ENCODE measurements around the gene USP7. TPM values are rescaled to one million over a fixed set of nuclear protein-coding genes. Genes with fewer than 3 reads are reported as not detected.

The USP7 gene
- total RNA-seq, 2 donors from 2014 or later = 154 to 171 TPM

DNA sequence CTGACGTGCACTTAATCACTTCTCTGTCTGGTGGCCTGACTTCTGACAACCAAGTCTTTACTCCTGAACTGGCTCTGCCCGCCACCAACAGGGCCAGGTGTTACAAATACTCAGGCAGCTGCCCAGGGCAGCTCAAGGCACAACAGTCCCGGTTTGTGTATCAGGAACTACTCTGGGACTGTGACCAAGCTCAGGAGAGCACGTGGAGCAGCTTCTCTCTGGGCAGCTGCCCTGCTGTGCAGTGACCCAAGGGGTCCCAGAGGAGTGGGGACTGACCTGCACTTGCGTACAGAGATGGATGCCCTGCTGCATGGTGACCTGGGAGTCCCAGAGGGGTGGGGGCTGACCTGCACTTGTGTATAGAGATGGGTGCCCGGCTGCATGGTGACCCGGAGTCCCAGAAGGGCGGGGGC lies 59.7 kb downstream of the USP7 start:
- no peaks in the 10 kb centered on the region for H3K9me3 Mint-ChIP-seq
- DNase-seq (ENCODE audit: low spot score in 2 of 2) = no peak
- H3K27ac Mint-ChIP-seq = no peak overlapping the region
- H3K36me3 Mint-ChIP-seq = peaks cover 4 to 21% of the 10 kb centered on the region in 2 donors
- no peak for ATAC-seq

DNA sequence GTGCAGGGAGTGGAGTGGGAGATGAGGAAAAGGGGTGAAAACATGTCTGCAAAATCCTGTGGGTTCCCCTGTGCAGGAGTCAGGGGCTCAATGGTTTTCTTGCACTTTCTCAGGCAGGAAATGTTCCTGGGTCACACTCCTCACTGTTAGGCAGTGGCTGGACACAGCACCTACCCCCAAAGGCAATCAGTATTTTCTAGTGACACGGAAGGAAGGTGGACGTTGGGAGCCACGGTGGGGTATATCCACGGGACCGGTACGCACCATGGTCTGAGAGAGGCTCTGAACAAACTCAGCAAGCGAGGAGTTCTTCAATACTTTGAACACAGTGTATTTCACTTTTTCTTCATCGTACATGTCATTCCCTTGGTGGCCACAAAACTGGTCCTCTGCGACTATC lies 60.7 kb downstream of the USP7 start:
- DNase-seq (ENCODE audit: low spot score in 2 of 2) (no peak), ATAC-seq (no peak)
- peaks cover 4 to 21% of the 10 kb centered on the region in 2 donors for H3K36me3 Mint-ChIP-seq
- H3K27ac Mint-ChIP-seq = peak overlapping the region in 1 of 2 donors; percentile 55
- H3K9me3 Mint-ChIP-seq = no peaks in the 10 kb centered on the region

DNA sequence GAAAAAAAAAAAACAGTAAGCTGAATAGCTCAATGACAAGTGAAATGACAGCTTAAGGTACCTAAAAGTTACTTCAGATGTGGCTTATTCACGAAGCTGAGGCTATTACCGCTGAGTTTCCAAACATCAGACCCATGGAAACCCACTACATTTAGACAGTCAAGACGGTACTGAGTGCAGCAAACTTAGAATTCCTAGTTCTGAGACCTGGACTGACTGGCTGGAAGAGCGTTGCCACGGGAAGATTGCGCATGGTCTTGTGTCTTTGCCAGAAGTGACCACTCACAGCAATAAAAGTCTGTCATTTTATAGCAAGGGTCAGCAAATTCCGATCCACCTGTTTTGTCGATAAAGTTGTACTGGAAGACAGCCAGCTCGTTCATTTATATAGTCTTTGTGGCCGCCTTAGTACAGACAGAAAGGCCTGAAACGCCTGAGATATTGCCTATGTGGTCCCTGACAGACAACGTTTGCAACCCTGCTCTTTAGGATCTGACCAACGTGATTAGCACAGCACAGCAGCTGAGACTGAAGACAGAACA lies 62.3 kb downstream of the USP7 start:
- no peak overlapping the region for H3K27ac Mint-ChIP-seq
- no peaks in the 10 kb centered on the region for H3K9me3 Mint-ChIP-seq
- DNase-seq (ENCODE audit: low spot score in 2 of 2) (no peak), ATAC-seq (no peak)
- peaks cover 0 to 14% of the 10 kb centered on the region in 2 donors for H3K36me3 Mint-ChIP-seq

DNA sequence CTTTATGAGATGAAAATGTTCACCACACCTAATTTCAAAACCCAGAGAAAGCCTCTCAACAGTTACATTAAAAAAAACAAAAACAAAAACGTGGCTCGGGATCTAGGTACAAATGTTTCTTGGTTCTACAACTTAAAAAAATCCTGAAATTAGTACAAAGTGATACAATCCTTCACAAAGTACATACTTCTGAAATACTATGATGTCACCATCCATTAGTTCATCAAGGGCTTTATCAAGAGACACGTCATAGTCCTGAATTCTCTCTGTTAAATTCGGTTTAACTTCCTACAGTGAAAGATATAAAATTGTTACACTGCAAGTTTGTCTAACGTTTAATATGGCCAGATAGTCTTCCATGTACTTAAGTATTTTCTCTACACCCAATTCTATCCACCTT lies 63.4 kb downstream of the USP7 start:
- Mint-ChIP-seq H3K27ac (peak overlapping the region in 1 of 2 donors; percentile 46), H3K36me3 (peaks cover 0 to 12% of the 10 kb centered on the region in 2 donors), H3K9me3 (no peaks in the 10 kb centered on the region)
- ATAC-seq (no peak), DNase-seq (ENCODE audit: low spot score in 2 of 2) (no peak)

DNA sequence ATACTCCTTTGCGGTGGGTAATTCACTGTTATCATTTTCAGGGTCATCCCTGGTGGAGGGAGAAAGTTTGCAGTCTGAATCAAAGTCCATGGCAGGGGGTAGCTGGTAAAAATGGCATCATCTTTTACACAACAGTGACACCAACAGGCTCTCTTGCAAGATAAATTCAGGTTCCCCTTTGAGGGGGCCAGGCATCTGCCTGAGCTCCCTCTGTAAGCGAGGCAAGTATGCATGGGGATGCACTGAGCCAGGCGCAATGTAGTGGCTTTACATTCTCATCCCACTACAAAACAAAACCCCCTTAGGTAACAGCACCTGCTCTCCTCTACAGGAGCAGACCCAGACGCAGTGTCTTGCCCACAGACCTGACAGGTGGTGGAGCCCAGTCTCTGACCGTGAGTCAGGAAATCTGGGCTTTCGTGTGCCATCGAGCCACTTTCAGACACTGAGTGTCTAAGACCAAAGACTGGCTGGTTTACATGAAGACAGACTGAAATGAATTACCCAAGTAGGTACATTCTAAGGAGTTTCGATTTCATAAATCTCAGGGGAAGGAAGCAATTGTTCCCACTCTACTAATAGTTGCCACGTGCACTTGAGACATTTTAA lies 63.9 kb downstream of the USP7 start:
- ATAC-seq (no peak), DNase-seq (ENCODE audit: low spot score in 2 of 2) (no peak)
- H3K27ac Mint-ChIP-seq = no peak overlapping the region
- peaks cover 2 to 12% of the 10 kb centered on the region in 2 donors for H3K36me3 Mint-ChIP-seq
- H3K9me3 Mint-ChIP-seq = no peaks in the 10 kb centered on the region

DNA sequence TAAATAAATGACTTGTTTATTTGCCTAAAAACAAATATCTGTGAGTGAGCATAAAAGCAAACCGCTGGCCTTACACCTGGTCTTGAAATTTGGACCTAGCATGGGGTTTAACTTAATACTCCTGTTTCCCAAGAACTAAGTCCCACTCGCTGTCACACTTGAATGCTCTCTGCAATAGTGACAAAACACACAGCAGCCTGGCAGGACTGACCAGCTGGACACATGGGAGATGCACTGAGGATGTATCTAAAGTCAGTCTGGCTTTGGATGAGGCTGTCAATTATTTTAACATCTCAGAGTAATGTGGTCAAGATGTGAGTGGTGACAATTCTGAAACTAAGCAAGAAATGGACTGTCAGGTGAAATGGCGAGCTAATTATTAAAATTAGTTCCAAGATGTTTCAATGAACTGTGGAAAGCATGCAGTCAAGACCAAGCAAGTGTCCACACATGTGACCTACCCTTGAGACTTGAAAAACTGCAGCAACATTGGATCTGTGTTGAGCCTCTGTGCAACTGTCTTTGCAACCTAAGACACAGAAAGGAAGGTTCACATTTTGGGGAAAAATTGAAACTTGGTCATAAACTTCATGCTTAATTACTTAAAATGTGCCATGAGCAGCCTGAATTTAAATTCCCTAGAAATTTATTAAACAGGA lies 64.9 kb downstream of the USP7 start:
- ATAC-seq = no peak
- Mint-ChIP-seq H3K36me3 (peaks cover 4 to 17% of the 10 kb centered on the region in 2 donors), H3K9me3 (no peaks in the 10 kb centered on the region), H3K27ac (peak overlapping the region in 1 of 2 donors; percentile 48)
- no peak for DNase-seq (ENCODE audit: low spot score in 2 of 2)

DNA sequence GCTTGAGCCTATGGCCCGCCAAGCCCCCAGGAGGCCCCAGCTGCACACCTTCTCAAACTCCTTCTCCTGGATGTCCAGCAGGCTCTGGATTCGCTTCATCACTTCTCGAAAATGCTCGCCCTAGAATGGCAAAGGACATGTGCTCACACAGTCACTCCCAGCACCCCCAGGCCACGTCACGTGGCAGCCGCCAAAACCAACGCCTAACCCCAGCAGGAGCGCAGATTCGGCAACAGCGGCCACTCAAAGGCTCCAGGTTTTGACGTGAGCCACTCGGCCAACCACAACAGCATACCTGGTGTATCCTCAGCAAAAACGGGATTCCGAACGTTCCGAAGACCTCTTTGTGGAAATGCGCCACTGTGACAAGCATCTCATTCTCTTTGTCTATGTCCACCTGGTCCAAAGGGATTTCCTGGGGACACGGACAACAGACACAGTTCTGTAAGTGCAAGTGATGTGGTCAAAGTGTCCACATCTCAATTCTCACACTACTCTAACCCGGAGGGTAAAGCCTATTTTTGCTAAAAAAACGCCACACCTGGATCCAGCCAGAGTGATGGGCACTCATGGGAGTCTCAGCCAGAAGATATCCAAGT lies 68.9 kb downstream of the USP7 start:
- Mint-ChIP-seq H3K9me3 (no peaks in the 10 kb centered on the region), H3K27ac (peak overlapping the region in 1 of 2 donors; percentile 84), H3K36me3 (peaks cover 4 to 18% of the 10 kb centered on the region in 2 donors)
- DNase-seq (ENCODE audit: low spot score in 2 of 2) = no peak
- ATAC-seq = no peak

DNA sequence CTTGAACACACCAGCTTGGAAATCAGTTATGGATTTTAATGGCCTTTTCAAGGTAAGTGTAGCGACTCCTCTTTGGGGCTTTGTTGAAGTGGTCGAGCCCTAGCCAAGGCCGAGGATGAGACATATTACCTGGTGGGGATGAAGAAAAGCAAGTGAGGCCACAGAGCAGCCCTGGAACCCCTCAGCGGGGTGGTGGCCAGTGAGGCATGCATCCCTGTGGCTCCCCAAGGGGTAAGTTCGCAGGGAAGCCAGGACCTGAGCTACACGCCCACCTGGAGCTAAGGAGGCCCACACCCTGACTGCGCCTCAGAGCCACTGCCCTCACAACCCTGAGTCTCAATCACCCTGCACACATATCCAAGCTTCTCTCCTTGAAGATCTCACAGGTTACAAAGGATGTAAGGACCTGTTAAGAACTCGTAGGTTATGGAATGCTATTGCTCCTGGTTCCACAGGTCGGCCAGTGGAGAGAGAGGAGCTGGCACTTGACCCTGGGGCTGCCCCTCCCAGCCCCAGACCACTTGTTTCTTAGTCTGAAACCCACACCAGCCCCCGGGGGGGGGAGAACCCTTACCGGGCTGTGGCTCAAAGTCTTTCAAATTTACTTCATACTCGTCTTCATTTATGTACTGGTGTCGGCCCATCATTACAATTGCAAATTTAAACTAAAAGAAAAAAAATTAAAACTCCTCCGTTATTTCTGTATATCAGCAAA lies 69.6 kb downstream of the USP7 start:
- H3K36me3 Mint-ChIP-seq = peaks cover 4 to 18% of the 10 kb centered on the region in 2 donors
- no peaks in the 10 kb centered on the region for H3K9me3 Mint-ChIP-seq
- H3K27ac Mint-ChIP-seq = peak overlapping the region in 1 of 2 donors; percentile 22
- DNase-seq (ENCODE audit: low spot score in 2 of 2) (no peak), ATAC-seq (no peak)

DNA sequence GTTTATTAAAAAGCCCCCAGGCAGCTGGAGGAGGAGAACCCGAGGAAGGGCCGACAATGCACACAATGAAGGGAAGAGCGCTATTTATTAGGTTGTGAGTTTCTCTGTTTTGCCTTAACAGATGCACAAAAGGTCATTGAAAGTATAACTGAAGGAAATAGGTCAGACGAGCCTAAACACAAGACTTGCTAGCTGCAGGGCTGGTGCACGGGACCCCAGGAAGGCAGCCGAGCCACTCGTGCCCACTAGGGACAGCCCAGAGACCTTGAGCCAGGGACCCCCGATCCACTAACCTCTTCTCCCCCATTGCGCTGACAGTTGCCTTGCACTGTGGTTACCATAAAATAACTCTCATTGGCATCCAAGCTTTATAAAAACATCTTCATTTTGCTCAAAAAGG lies 70.3 kb downstream of the USP7 start:
- Mint-ChIP-seq H3K27ac (no peak overlapping the region), H3K36me3 (peaks cover 4 to 18% of the 10 kb centered on the region in 2 donors), H3K9me3 (no peaks in the 10 kb centered on the region)
- ATAC-seq (no peak), DNase-seq (ENCODE audit: low spot score in 2 of 2) (no peak)

DNA sequence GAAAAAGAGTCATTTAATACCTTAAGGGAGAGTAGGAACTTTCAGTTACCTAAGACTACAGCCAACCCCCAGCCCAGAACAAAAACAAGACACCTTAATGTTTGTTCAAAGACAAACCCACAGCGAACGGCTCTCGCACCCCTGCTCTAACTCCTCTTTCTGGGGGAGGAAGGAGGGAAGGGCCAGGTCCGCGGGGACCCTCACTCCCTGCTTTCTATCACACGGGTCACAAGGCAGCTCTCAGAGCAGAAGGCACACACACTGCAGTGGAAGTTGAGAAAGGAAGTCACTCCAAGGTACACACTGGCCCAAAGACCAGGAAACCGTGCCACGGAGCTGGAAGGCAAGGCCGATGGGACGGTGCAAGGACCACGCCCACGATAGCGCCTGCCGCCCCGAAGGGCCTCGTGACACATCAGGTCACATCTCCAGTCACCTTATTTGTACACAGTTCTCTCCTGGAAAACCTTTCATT lies 71.6 kb downstream of the USP7 start:
- H3K27ac Mint-ChIP-seq = peak overlapping the region; percentile 69 to 79
- DNase-seq (ENCODE audit: low spot score in 2 of 2) (peak in 1 of 2 donors; percentile 50), ATAC-seq (peak in 1 of 2 donors; percentile 13)
- no peaks in the 10 kb centered on the region for H3K9me3 Mint-ChIP-seq
- H3K36me3 Mint-ChIP-seq = peaks cover 4 to 18% of the 10 kb centered on the region in 2 donors

DNA sequence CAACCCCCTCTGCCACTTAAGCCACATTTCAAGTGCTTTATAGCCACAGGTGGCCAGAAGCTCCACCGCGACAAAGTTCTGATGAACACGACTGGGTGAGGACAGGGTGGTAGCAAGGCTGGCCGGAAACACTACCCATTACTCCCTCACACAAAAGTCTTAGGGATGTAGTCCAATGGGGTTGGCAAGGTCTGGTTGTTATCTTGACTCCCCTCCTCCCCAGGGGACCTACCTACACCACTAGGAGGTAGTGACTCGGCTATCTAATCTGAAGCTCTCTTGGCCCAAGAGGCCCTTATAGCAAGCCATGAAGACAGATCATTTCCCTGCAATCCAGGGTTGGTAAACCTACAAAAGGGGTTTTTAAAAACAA lies 73.2 kb downstream of the USP7 start:
- H3K9me3 Mint-ChIP-seq = no peaks in the 10 kb centered on the region
- H3K27ac Mint-ChIP-seq = peak overlapping the region; percentile 40 to 85
- ATAC-seq (no peak), DNase-seq (ENCODE audit: low spot score in 2 of 2) (no peak)
- peaks cover 4 to 17% of the 10 kb centered on the region in 2 donors for H3K36me3 Mint-ChIP-seq

DNA sequence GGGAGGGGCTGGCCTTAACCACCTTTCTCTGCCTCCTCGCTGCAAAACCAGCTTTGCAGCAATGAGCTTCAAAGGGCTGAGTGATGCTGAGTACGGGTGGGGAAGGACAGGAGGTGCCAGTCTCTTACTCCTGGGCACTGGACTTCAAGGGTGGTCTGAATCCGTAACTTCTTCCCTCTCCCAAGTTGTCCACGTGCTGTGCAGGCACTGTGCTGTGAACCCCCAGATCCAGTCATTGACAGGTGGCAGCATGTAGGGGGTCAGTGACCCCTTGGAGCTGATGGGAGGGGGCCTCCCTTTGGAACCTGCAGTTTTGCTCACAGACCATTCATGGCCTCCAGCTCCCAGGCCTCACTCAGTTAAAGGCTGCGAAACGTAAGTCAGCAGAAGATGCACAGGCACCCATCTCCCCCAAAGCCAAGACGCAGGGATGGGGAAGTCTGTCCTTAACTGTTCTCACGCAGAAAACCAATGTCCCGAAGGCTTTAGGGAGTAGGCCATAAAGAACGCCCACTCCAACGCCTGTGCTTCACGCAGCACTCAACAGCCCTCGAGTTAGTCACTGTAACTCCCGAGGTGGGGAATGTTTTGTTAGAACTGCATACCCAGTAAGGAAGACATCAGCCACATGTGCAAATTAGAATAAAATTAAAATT lies 73.7 kb downstream of the USP7 start:
- Mint-ChIP-seq H3K36me3 (peaks cover 4 to 13% of the 10 kb centered on the region in 2 donors), H3K9me3 (no peaks in the 10 kb centered on the region), H3K27ac (peak overlapping the region in 1 of 2 donors; percentile 40)
- DNase-seq (ENCODE audit: low spot score in 2 of 2) (no peak), ATAC-seq (no peak)

DNA sequence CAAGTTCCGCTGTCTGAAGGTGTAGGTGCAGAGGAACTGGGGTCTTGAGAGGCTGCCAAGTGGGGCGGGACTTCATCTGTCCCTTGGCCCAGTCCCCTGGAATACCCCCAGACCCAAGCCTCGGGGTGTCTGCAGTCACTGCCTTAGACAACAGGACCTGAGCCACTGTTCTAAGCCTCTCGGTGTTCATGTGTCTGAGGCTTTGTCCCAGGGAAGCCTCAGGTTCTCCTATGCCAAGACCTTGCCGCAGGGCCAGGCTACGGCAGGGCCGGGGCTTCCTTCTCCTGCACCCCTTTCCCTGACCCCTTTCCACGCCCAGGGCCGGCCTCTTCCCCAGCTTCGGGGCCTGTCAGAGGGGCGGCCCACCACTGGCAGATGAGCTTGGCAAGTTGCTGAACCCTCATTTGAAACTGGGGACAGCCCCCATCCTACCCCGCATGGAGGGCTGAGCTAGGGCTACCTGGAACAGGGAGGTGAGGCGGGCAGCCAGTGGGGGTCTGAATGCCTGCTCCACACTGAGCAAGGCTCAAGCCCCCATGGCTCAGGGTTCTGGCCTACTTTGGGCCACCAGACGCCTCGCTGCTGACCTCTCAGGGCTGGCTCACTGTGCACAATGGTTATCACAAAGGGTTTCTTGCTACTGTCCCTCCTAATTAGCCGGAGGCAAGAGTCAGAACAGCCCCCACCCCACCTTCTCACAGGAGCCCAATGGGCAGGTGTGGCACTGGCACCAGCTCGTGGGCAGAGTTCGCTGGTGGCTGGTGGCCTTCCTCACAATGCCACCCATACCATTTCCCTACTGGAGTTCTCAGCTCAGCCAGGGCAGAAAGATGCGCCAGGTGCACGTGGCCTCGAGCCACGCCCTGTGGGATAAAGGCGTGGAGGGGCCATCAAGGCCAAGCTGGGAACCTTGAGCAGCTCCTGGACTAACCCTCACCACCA lies 74.5 kb downstream of the USP7 start:
- Mint-ChIP-seq H3K27ac (peak overlapping the region in 1 of 2 donors; percentile 22), H3K36me3 (peaks cover 0 to 7% of the 10 kb centered on the region in 2 donors), H3K9me3 (no peaks in the 10 kb centered on the region)
- no peak for ATAC-seq
- DNase-seq (ENCODE audit: low spot score in 2 of 2) = no peak

DNA sequence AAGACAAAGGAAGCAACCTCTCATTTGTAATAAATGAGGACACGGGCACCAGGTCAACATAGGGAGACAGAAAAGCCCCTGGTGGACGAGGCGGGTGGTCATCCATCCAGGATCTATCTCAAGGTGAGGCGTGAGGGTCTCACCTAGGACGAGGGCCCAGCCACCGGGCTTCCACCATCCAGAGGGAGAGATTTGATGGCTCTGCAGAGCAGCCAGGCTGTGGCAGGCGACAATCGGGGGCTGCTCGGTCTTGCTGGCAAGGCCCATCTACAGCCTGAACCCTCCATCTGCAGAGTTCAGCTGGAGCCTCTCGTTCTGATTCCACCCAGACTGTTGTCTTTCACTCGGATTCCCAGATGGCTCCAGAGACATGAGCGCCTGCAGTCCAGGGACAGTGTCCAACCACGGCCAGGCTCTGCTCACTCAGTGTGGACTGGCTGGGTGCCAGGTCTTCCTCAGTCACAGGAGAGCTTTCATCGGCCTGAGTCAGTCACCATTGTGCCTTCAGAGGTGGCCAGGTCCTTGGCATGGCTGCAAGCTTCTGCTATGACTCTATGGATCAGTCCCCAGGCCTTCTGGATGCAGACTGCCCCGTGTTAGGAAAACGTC lies 75.7 kb downstream of the USP7 start:
- no peaks in the 10 kb centered on the region for H3K9me3 Mint-ChIP-seq
- H3K27ac Mint-ChIP-seq = peak overlapping the region in 1 of 2 donors; percentile 40
- no peak for ATAC-seq
- peaks cover 0 to 7% of the 10 kb centered on the region in 2 donors for H3K36me3 Mint-ChIP-seq
- no peak for DNase-seq (ENCODE audit: low spot score in 2 of 2)

DNA sequence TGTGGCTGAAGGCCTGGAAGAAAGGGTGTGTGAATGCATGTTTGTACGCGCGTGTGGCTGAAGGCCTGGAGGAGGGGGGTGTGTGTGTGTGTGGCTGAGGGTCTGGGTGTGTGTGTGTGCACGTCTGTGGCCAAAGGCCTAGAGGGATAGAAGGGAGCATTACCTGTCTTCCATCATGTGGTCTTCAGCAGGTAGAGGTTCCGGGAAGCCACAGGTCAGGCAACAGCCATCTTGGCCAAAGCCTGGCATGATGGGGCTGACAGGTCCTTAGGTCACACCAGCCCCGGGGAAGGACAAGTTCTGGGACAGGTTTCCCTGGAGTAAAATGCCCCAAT lies 76.3 kb downstream of the USP7 start:
- H3K9me3 Mint-ChIP-seq = no peaks in the 10 kb centered on the region
- DNase-seq (ENCODE audit: low spot score in 2 of 2) = no peak
- no peak for ATAC-seq
- peaks cover 0 to 7% of the 10 kb centered on the region in 2 donors for H3K36me3 Mint-ChIP-seq
- H3K27ac Mint-ChIP-seq = peak overlapping the region in 1 of 2 donors; percentile 5

All from activated naive CD4-positive, alpha-beta T cell treated with anti-CD3 and anti-CD28 coated beads, Interleukin-2, amount 50 U/mL, for 72 hours (primary cell).